Fibroblast of lung (primary cell): Measurements from ENCODE around the gene TTC31. TPM values are rescaled to one million over a fixed set of nuclear protein-coding genes. Genes with fewer than 3 reads are reported as not detected.

Source experiments
- DNase-seq, 2 donors: peaks; one replicate each; pipeline versions ENCODE4 v3.0.0 to v3.0.0-alpha.2; 2010; ENCODE audit warnings: low read depth in 2 of 2
- H2AFZ ChIP-seq: 2 replicates; pipeline ENCODE4 v1.5.1; 2012; ENCODE audit warnings: low read length, control low read depth, inconsistent platforms
- H3K27ac ChIP-seq: 2 replicates; pipeline ENCODE4 v1.5.1; 2011; ENCODE audit warnings: low read length, control low read depth; ENCODE audit not compliant: insufficient read depth
- H3K27me3 ChIP-seq: 2 replicates; pipeline ENCODE4 v1.5.1; 2011; ENCODE audit warnings: mild to moderate bottlenecking, low read length; ENCODE audit not compliant: control insufficient read depth, insufficient read depth
- H3K36me3 ChIP-seq: 2 replicates; pipeline ENCODE4 v1.5.1; 2011; ENCODE audit warnings: low read length; ENCODE audit not compliant: control insufficient read depth, insufficient read depth
- H3K4me1 ChIP-seq: 2 replicates; pipeline ENCODE4 v1.5.1; 2011; ENCODE audit warnings: low read length; ENCODE audit not compliant: control insufficient read depth, insufficient read depth; ENCODE audit errors: extremely low read depth
- H3K4me2 ChIP-seq: 2 replicates; pipeline ENCODE4 v1.5.1; 2011; ENCODE audit warnings: low read length, control low read depth; ENCODE audit not compliant: insufficient read depth; ENCODE audit errors: extremely low read depth
- H3K4me3 ChIP-seq, 4 experiments: fragments of 200-600 bp in 1 of 4; sonication (generic) in 1 of 4; replicated peaks in 1 of 4; 2 replicates each; pipeline ENCODE4 v1.5.1; 2011 to 2016; ENCODE audit warnings: low read length in 4 of 4, low read depth in 3 of 4, mild to moderate bottlenecking in 3 of 4, control low read depth in 2 of 4, inconsistent platforms in 1 of 4, mixed read lengths in 1 of 4; ENCODE audit not compliant: insufficient read depth in 1 of 4; ENCODE audit errors: control extremely low read depth in 1 of 4
- H3K79me2 ChIP-seq: 2 replicates; pipeline ENCODE4 v1.5.1; 2012; ENCODE audit warnings: mild to moderate bottlenecking, low read length, inconsistent platforms; ENCODE audit not compliant: control insufficient read depth, insufficient read depth
- H3K9ac ChIP-seq: 2 replicates; pipeline ENCODE4 v1.5.1; 2011; ENCODE audit warnings: mild to moderate bottlenecking, low read length, control low read depth; ENCODE audit not compliant: insufficient read depth
- H3K9me3 ChIP-seq: 2 replicates; pipeline ENCODE4 v1.5.1; 2012; ENCODE audit warnings: low read depth, low read length; ENCODE audit not compliant: control insufficient read depth, insufficient read depth
- H4K20me1 ChIP-seq: 2 replicates; pipeline ENCODE4 v1.5.1; 2011; ENCODE audit warnings: low read length; ENCODE audit not compliant: control insufficient read depth, insufficient read depth; ENCODE audit errors: extremely low read depth
- EZH2 ChIP-seq: IDR thresholded peaks from 2 replicates; pipeline ENCODE4 v1.5.1; 2012; ENCODE audit warnings: low read length, control low read depth, mild to moderate bottlenecking; ENCODE audit errors: missing control alignments
- polyA plus RNA-seq, 2 donors: library from polyadenylated mRNA; depleted of rRNA in 1 of 2; stranded (reverse) in 1 of 2; unstranded in 1 of 2; fragments of >200 nt; gene quantifications; 2 replicates each; pipeline ENCODE4 v1.2.1, GENCODE V29; 2011 to 2012; ENCODE audit warnings: missing spikeins in 1 of 2
- total RNA-seq: library from RNA; depleted of rRNA; stranded (reverse); fragments of >200 nt; gene quantifications from 2 replicates; pipeline ENCODE4 v1.2.1, GENCODE V29; 2014
- TF ChIP-seq, protein P1 (sequence below), 2 donors: IDR thresholded peaks in 1 of 2; conservative IDR thresholded peaks in 1 of 2; 1 replicate in 1 of 2; 2 replicates in 1 of 2; pipeline ENCODE4 v1.5.1; 2011 to 2012; ENCODE audit warnings: low read length in 2 of 2, control low read depth in 1 of 2, inconsistent platforms in 1 of 2, low read depth in 1 of 2, mild to moderate bottlenecking in 1 of 2

Gene TTC31
- total and polyA plus RNA-seq, 2 donors (not counting 1 experiment from before 2014, with no cell fraction given), result 10.7 to 11.8 TPM

- Histone ChIP-seq H3K9ac (no peak overlapping the region), H3K4me1 (peaks cover 14% of the 10 kb centered on the region), H3K36me3 (peaks cover 2% of the 10 kb centered on the region), H4K20me1 (no peaks in the 10 kb centered on the region), H3K9me3 (no peaks in the 10 kb centered on the region), H3K4me3 (no peak overlapping the region), H2AFZ (no peak overlapping the region), H3K27me3 (no peaks in the 10 kb centered on the region), H3K27ac (no peak overlapping the region), H3K79me2 (peaks cover 9% of the 10 kb centered on the region), H3K4me2 (no peak overlapping the region)
- no peak for DNase-seq
- no peak for TF ChIP-seq EZH2
- TF ChIP-seq, protein P1, sequence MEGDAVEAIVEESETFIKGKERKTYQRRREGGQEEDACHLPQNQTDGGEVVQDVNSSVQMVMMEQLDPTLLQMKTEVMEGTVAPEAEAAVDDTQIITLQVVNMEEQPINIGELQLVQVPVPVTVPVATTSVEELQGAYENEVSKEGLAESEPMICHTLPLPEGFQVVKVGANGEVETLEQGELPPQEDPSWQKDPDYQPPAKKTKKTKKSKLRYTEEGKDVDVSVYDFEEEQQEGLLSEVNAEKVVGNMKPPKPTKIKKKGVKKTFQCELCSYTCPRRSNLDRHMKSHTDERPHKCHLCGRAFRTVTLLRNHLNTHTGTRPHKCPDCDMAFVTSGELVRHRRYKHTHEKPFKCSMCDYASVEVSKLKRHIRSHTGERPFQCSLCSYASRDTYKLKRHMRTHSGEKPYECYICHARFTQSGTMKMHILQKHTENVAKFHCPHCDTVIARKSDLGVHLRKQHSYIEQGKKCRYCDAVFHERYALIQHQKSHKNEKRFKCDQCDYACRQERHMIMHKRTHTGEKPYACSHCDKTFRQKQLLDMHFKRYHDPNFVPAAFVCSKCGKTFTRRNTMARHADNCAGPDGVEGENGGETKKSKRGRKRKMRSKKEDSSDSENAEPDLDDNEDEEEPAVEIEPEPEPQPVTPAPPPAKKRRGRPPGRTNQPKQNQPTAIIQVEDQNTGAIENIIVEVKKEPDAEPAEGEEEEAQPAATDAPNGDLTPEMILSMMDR (conservative IDR thresholded peaks at IDR 0.05 in 1 of 2, IDR thresholded peaks at IDR 0.05 in 1 of 2; ENCODE audit: low read depth in 1 of 2, low read length in 2 of 2), result no peak
These were observed 18.6 kb downstream of the TTC31 start for GRCh38 chr2:74501335-74502071.

- Histone ChIP-seq H2AFZ (peak overlapping the region; percentile 66), H3K9ac (peak overlapping the region; percentile 48), H3K27me3 (no peaks in the 10 kb centered on the region), H3K4me3 (peak overlapping the region; percentile 9 to 69 (median 48)), H3K4me2 (peak overlapping the region; percentile 90), H3K27ac (peak overlapping the region; percentile 75), H3K9me3 (no peaks in the 10 kb centered on the region), H3K79me2 (peaks cover 15% of the 10 kb centered on the region), H3K36me3 (peaks cover 4% of the 10 kb centered on the region), H3K4me1 (peaks cover 17% of the 10 kb centered on the region), H4K20me1 (no peaks in the 10 kb centered on the region)
- DNase-seq, result no peak
- TF ChIP-seq, protein P1 (conservative IDR thresholded peaks at IDR 0.05 in 1 of 2, IDR thresholded peaks at IDR 0.05 in 1 of 2; ENCODE audit: low read depth in 1 of 2, low read length in 2 of 2), result no peak
- TF ChIP-seq EZH2, result peak; percentile 39
These were observed 19.4 kb downstream of the TTC31 start for GRCh38 chr2:74502147-74502719.

- Histone ChIP-seq H3K79me2 (peaks cover 15% of the 10 kb centered on the region), H3K4me2 (peak overlapping the region; percentile 90), H2AFZ (peak overlapping the region; percentile 66), H3K9ac (peak overlapping the region; percentile 48), H3K36me3 (peaks cover 4% of the 10 kb centered on the region), H3K27me3 (no peaks in the 10 kb centered on the region), H3K27ac (peak overlapping the region; percentile 75), H3K4me3 (peak overlapping the region; percentile 9 to 69 (median 48)), H3K9me3 (no peaks in the 10 kb centered on the region), H4K20me1 (no peaks in the 10 kb centered on the region), H3K4me1 (peaks cover 17% of the 10 kb centered on the region)
- TF ChIP-seq, protein P1 (conservative IDR thresholded peaks at IDR 0.05 in 1 of 2, IDR thresholded peaks at IDR 0.05 in 1 of 2; ENCODE audit: low read depth in 1 of 2, low read length in 2 of 2), result peak; percentile 34 to 39
- no peak for TF ChIP-seq EZH2
- DNase-seq, result peak; percentile 81 to 90
These were observed 20.0 kb downstream of the TTC31 start for GRCh38 chr2:74502720-74503505.
